SJSA1 (cell line): ENCODE data around the gene TRIM28. TPM values are rescaled to one million over a fixed set of nuclear protein-coding genes. Genes with fewer than 3 reads are reported as not detected.
A peak's percentile ranks its signal among the peaks of the same experiment; 100 is the strongest.

Experiments
- DNase-seq, 2 experiments: peaks; one replicate each; pipeline ENCODE4 v3.0.0-alpha.2; 2015 to 2020; ENCODE audit warnings: low spot score in 2 of 2, low read depth in 1 of 2
- H3K27ac ChIP-seq: fragments of 250-450 bp; sonication (Bioruptor Pico); 2 replicates; pipeline ENCODE4 v1.5.1; 2020; ENCODE audit warnings: mild to moderate bottlenecking, moderate library complexity
- H3K27me3 ChIP-seq: fragments of 250-450 bp; sonication (Bioruptor Pico); replicated peaks from 2 replicates; pipeline ENCODE4 v1.5.1; 2020; ENCODE audit warnings: mild to moderate bottlenecking, moderate library complexity
- H3K36me3 ChIP-seq: fragments of 250-450 bp; sonication (Bioruptor Pico); 2 replicates; pipeline ENCODE4 v1.5.1; 2020; ENCODE audit warnings: mild to moderate bottlenecking
- H3K4me1 ChIP-seq: fragments of 250-450 bp; sonication (Bioruptor Pico); replicated peaks from 2 replicates; pipeline ENCODE4 v1.6.1; 2021; ENCODE audit warnings: mild to moderate bottlenecking
- H3K4me3 ChIP-seq: fragments of 250-450 bp; sonication (Bioruptor Pico); 2 replicates; pipeline ENCODE4 v1.5.1; 2020; ENCODE audit warnings: mild to moderate bottlenecking
- H3K9me3 ChIP-seq: fragments of 250-450 bp; sonication (Bioruptor Pico); replicated peaks from 2 replicates; pipeline ENCODE4 v1.5.1; 2020; ENCODE audit warnings: mild to moderate bottlenecking
- total RNA-seq: library from RNA; depleted of rRNA; stranded (reverse); fragments of >200 nt; shearing (Covaris generic); gene quantifications from 2 replicates; pipeline ENCODE4 v1.2.3, GENCODE V29; 2014; rRNA removed

Gene TRIM28
- total RNA-seq, 1 experiment from 2014 or later: 432 TPM

DNA sequence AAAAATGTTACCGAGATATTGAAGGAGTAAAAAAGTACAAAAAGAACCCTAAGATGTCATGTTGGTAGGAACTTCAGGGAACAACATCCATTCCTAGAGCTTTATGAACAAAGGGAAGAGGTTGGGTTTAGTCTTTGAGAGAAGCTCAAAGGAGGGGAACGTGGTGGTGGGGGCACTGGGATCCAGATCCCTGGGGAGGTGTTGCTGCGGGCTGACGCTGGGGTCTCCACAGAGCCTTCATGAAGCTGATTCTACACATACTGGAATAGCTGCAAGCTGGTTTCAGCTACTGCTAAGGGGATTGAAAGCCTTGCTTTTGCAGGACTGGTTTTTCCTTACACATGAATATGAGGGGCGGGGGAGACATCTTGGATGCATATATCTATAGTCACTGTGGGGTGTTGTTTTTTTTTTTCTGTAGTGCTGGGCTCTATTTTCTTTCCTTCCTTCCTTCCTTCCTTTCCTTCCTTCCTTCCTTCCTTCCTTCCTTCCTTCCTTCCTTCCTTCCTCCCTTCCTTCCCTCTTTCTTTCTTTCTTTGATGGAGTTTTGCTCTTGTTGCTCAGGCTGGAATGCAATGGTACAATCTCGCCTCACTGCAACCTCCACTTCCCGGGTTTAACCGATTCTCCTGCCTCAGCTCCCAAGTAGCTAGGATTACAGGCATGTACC lies 35.7 kb downstream of the TRIM28 start:
- Histone ChIP-seq H3K36me3 (no peaks in the 10 kb centered on the region), H3K4me1 (peaks cover 2% of the 10 kb centered on the region), H3K9me3 (no peaks in the 10 kb centered on the region), H3K27me3 (no peaks in the 10 kb centered on the region), H3K4me3 (no peak overlapping the region), H3K27ac (no peak overlapping the region)
- DNase-seq: peak in 1 of 2 experiments; percentile 11

DNA sequence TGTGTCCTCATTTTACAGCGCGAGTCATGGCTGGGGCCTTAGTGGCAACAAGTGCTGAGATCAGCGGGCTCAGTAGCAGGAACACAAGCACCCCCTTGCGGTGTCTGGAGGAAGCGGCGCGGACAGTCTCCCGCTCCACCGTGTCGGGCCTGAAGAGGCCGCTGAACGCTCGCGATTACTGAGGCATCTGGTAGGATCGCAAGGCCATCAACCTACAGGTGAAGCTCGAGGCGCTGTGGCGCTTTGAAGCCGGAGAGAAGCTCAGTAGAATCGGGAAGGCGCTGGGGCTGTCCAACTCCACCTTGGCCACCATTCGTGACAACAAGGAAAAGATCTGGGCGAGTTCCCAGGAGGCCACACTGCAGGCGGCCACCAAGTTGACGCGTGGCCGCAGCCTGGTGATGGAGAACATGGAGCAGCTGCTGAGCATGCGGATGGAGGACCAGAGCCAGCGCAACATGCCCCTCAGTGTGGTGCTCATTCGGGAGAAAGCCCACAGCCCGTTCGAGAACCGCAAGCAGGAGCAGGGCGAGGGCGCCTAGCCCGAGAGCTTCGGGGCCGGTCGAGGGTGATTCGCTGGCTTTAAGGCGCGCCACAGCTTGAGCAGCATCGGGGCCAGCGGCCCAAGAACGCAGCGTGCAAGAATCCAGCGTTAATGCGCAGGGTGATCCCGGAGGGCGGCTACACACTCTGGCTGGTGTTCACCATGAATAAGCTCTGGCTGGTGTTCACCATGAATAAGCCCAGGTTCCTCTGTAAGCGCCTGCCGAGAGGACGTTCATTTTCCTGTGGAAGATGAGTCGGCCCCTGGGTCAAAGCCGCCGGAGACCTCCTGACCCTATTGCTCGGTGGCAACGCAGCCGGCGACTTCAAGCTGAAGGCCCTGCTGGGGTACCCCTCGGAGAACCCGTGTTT lies 37.6 kb downstream of the TRIM28 start:
- peak; percentile 27 to 55 for DNase-seq
- Histone ChIP-seq H3K36me3 (peaks cover 5% of the 10 kb centered on the region; the same call in 1 of the 2 replicates), H3K9me3 (no peaks in the 10 kb centered on the region), H3K4me1 (peaks cover 8% of the 10 kb centered on the region), H3K27me3 (no peaks in the 10 kb centered on the region), H3K4me3 (no peak overlapping the region), H3K27ac (no peak overlapping the region)

DNA sequence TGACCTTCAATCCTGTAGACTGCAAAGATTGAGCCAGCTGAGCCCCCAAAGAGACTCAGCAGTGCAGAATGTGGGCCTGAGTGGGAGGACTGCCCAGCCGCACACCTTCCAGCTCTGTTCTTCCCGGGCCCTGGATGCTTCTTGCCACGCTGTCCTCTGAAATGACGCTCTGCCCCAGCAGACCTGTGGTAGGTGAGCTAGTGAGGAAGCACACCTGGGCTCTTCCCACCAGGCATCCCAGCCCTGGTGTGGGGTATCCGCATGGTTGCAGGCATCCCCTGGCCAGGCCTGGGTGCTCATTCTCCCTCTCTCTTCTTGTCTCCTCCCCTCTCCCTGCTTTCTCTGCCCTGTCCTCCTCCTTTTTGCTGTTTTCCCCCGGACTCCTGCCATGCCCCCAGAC lies 39.1 kb downstream of the TRIM28 start:
- DNase-seq: peak in 1 of 2 experiments; percentile 28
- peaks cover 10% of the 10 kb centered on the region for H3K4me1 ChIP-seq
- peaks cover 5% of the 10 kb centered on the region; the same call in 1 of the 2 replicates for H3K36me3 ChIP-seq
- no peak overlapping the region for H3K4me3 ChIP-seq
- H3K27me3 ChIP-seq: no peaks in the 10 kb centered on the region
- no peaks in the 10 kb centered on the region for H3K9me3 ChIP-seq
- no peak overlapping the region for H3K27ac ChIP-seq

DNA sequence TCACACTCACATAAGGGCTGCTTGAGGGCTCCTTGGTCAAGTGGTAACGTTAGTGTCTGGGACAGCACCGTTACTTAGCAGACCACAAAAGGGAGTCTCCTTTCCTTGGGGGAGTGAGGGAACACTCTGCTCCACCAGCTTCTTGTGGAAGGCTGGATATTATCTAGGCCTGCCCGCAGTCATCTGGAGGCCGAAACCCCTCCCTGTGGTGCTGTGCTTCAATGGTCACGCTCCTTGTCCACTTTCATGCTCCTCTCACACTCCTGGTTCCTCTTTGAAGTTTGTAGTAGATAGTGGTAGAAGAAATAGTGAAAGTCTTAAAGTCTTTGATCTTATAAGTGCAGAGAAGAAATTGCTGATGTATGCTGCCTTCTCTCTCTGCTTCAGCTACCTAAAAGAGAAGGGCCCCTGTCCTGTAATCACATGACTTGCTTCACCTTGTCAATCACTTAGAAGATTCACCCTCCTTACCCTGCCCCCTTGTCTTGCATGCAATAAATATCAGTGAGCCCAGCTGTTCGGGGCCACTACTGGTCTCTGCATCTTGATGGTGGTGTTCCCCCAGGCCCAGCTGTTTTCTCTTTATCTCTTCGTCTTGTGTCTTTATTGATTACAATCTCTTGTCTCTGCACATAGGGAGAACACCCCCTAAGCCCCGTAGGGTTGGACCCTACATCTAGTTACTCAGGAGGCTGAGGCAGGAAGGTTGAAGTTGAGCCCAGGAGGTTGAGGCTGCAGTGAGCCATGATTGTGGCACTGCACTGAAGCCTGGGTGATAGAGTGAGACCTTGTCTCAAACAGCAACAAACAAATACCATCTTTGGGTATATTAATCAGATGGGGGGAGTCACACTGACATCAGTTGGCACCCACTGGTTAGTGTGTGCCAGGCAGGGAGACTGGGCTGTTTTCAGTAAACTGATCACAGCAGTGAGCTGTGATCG lies 40.9 kb downstream of the TRIM28 start:
- Histone ChIP-seq H3K27ac (no peak overlapping the region), H3K4me3 (no peak overlapping the region), H3K9me3 (no peaks in the 10 kb centered on the region), H3K27me3 (no peaks in the 10 kb centered on the region), H3K4me1 (peaks cover 10% of the 10 kb centered on the region), H3K36me3 (peaks cover 5% of the 10 kb centered on the region; the same call in 1 of the 2 replicates)
- peak in 1 of 2 experiments; percentile 12 for DNase-seq

DNA sequence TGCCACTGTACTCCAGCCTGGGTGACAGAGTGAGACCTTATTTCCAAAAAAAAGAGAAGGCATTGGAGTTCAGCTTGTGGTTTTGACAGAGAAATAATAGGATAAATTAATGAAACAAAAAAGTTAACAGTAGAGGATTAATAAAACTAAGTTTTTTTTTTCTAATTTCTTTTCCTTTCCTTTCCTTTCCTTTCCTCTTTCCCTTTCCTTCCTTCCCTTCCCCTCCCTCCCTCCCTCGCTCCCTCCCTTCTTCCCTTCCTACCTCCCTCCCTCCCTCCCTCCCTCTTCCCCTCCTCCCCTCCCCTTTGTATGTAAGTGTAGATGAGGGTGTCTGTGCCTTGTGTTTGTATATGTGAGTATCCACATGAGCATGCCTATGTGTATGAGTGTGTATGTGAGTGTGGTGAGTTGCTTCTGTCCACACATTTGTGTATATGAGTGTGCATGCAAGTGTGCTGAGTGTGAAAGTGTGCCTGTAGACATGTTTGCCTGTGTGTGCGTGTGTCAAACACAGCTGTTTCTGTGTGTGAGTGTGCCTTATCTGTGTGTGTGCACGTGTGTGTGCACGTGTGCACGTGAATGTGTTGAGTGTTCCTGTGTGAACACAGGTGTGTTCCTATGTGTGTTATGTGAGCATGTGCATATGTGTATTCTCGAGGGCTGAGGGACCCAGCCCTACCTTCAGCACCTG lies 41.7 kb downstream of the TRIM28 start:
- H3K27ac ChIP-seq: 0 out of 2 replicates have a peak overlapping the region, but pooled peaks have one; percentile 12
- no peak for DNase-seq
- no peak overlapping the region for H3K4me3 ChIP-seq
- H3K27me3 ChIP-seq: no peaks in the 10 kb centered on the region
- H3K36me3 ChIP-seq: peaks cover 5% of the 10 kb centered on the region; the same call in 1 of the 2 replicates
- no peaks in the 10 kb centered on the region for H3K9me3 ChIP-seq
- H3K4me1 ChIP-seq: peaks cover 10% of the 10 kb centered on the region

DNA sequence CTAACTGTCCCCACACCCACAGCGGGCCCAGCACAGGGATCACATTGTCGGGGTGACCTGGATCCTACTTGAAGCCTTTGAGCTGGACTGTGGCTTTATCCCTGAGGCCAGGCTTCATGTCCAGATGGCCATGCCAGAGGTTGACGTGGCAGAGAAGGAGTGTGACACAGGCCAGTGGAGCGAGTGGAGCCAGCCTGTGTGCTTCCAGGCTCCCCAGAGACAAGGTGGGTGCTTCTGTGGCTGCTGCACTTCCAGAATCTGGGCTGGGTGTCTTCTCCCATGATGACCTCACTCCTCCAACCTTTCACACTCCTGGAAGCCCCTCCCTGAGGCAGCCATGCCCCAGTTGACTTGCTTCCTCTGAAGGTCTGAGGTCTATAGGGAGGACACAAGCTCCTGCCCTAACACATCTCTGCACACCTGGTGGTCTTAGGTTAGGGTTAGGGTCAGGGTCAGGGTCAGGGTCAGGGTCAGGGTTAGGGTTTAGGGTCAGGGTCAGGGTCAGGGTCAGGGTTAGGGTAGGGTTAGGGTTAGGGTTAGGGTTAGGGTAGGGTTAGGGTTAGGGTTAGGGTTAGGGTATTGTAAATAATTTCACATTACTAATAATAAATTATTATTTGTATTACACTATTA lies 42.4 kb downstream of the TRIM28 start:
- Histone ChIP-seq H3K27me3 (no peaks in the 10 kb centered on the region), H3K36me3 (peaks cover 5% of the 10 kb centered on the region; the same call in 1 of the 2 replicates), H3K4me3 (no peak overlapping the region), H3K9me3 (no peaks in the 10 kb centered on the region), H3K4me1 (peaks cover 10% of the 10 kb centered on the region), H3K27ac (peak overlapping the region; percentile 12; the same call in 1 of the 2 replicates)
- DNase-seq: peak in 1 of 2 experiments; percentile 26

Other genes with a start within 250 kb of the TRIM28 start
- gene ERVK3-1, start 238.7 kb upstream of the TRIM28 start, total RNA-seq: 44.4 and 59.3 TPM in 2 replicates
- 2.5 and 3.2 TPM in 2 replicates for gene ZSCAN22, start 217.1 kb upstream of the TRIM28 start, total RNA-seq
- gene A1BG, start 190.6 kb upstream of the TRIM28 start, total RNA-seq: 23.6 and 67.7 TPM in 2 replicates
- 0.19 and 1.3 TPM in 2 replicates for gene ZNF497, start 181.3 kb upstream of the TRIM28 start, total RNA-seq
- 2.5 and 7.0 TPM in 2 replicates for gene ZNF837, start 163.0 kb upstream of the TRIM28 start, total RNA-seq
- gene RPS5, start 156.8 kb upstream of the TRIM28 start, total RNA-seq: 1,597 and 2,220 TPM in 2 replicates
- 0.53 TPM in 1 of 2 replicates, not detected in the other for gene RNF225, start 148.4 kb upstream of the TRIM28 start, total RNA-seq
- 9.6 and 13.5 TPM in 2 replicates for gene ZNF584, start 135.4 kb upstream of the TRIM28 start, total RNA-seq
- gene ZNF132, start 103.9 kb upstream of the TRIM28 start, total RNA-seq: 2.8 and 6.0 TPM in 2 replicates
- 4.9 and 6.7 TPM in 2 replicates for gene ZNF324B, start 92.4 kb upstream of the TRIM28 start, total RNA-seq
- 6.4 and 15.1 TPM in 2 replicates for gene ZNF324, start 77.0 kb upstream of the TRIM28 start, total RNA-seq
- 5.1 TPM in 2 replicates for gene ZNF446, start 67.7 kb upstream of the TRIM28 start, total RNA-seq
- gene SLC27A5, start 32.1 kb upstream of the TRIM28 start, total RNA-seq: 0.38 and 0.55 TPM in 2 replicates
- 4.2 and 4.7 TPM in 2 replicates for gene ZBTB45, start 24.3 kb upstream of the TRIM28 start, total RNA-seq
- 92.8 and 116 TPM in 2 replicates for gene CHMP2A, start 11.0 kb downstream of the TRIM28 start, total RNA-seq
- 79.2 and 109 TPM in 2 replicates for gene UBE2M, start 14.5 kb downstream of the TRIM28 start, total RNA-seq
- 5.0 and 7.4 TPM in 2 replicates for gene MZF1, start 29.3 kb downstream of the TRIM28 start, total RNA-seq